HG03103 (cell line): ENCODE data around the gene TGM1.

Experiments used
- ATAC-seq: cut with Tn5 transposase; IDR thresholded peaks from one replicate; pipeline ENCODE4 v1.9.1; 2021; ENCODE audit warnings: low read depth; ENCODE audit not compliant: unreplicated experiment

Gene TGM1

DNA sequence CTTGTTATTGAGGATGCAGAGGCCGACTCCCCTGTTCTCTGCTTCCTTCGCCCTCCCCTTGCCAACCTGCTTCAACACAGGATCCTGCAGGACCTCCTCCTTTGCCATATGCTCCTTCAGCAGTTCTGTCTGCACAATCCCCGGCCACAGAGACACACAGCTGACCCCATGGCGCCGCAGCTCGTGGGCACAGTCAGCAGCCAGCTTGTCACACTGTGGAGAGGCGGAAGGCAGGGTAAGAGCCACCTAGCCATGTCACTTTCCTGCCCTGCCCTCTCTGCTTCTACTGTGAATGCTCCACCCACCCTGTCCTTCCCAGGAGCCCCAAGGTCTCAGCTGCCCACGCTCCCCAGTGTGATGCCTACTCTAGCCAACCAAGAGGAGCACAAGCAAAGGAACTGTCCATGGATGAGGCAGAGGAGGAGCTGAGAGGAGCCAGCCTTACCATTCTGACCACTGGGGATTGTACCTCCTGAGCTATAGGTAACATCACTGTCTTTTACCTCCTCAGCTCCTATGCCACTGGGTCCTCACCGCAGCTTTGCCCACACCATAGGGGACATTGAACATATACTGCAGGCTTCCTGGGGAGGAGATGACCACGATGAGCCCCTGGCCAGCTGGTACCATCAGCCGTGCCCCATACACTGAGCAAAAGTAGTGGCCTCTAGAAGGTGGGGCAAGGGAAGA is 29.3 kb upstream of the TGM1 start:
- no peak for ATAC-seq

- ATAC-seq: no peak
Observed at GRCh38 chr14:24291446-24292117, 28.6 kb upstream of the TGM1 start.

- no peak for ATAC-seq
Observed at GRCh38 chr14:24290746-24291145, 27.8 kb upstream of the TGM1 start.

DNA sequence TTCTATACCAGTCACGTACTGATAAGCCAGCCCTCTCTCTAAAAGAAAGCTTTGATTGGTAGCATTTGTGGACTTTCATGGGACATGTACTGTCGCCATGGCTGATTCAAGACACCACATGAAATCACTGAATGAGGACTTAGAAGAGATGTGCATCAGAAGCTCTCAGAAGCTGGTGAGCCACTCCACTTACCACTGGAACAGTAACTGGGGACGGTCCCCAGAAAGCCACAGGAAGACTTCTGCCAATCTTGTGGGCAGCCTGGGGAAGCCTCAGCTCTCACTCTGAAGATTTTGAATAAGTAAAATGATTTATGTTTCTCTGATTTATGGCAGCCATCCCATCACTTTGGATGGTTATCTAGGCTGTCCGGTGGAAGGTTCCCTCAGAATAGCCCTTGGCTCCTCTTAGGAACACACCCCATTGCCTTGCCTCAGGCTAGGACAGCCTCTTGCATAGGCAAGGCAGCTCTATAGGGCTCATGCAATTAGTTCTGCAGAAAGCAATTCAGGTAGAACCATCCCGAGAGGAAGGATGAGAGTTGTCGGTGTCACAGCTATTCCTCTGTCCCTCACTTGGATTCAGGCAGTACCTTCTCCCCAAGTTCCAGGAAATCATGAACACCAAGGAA is 26.8 kb upstream of the TGM1 start:
- no peak for ATAC-seq

- ATAC-seq: no peak
Observed at GRCh38 chr14:24286996-24287395, 24.0 kb upstream of the TGM1 start.

DNA sequence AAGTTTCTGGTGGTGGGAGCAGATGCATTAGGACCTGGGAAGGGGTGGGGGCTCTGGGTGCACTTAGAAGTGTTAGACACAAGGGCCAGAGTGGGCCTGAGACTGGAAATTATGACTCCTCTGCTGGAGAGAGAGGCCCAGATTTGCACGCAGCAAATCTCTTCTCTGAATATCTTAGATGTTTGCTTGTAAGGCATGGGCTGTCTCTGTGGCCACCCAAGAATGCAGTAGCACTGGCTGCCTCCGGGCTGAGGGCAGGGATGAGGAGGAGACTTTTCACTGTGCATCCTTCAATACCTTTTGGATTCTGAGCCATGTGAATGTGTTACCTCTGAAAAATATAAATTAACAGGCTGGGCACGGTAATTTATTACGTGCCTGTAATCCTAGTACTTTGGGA is 22.4 kb upstream of the TGM1 start:
- ATAC-seq: no peak

DNA sequence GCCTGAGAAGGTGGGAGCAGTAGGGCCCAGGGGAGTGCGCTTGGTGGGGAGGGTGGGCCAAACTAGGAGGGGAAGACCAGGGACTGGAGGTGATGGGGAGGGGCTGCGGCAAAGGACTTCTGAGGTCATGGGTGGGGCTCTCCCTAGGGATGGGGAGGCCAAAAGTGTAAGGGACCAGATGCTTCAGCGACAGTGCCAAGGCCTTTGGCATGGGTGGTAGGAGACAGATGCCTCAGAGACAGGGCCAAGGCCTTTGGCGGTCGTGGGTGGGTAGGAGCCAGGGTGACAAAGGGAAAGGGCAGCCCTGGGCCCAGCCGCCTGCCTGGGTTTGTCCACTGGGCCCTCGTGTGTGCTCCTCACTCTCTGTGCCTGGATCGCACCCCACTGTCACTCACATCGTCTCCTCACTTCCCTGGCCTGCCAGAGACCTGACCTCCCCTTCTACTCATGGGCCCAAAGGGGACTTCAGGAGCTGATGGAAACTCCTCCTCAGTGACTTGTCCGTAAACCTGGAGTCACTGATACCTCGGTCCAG is 21.6 kb upstream of the TGM1 start:
- no peak for ATAC-seq

- ATAC-seq: no peak
Observed at GRCh38 chr14:24283796-24284460, 21.0 kb upstream of the TGM1 start.

- ATAC-seq: no peak
Observed at GRCh38 chr14:24282736-24283135, 19.8 kb upstream of the TGM1 start.

DNA sequence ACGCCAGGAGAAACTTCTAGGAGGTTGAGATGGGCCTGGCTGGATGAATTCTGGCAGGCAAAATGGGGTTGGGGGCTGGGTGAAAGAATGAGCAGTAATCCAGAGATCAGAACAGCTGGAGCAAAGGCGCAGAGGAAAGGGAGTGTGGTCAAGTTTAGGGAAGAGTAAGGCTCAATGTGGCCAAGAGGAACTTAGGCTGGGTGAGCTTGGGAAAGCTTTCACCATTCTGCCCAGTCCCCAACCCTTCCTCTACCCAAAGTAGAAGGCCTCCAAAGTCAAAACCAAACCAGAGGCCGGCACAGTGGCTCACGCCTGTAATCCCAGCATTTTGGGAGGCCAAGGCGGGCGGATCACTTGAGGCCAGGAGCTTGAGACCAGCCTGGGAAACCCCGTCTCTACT is 18.7 kb upstream of the TGM1 start:
- no peak for ATAC-seq

DNA sequence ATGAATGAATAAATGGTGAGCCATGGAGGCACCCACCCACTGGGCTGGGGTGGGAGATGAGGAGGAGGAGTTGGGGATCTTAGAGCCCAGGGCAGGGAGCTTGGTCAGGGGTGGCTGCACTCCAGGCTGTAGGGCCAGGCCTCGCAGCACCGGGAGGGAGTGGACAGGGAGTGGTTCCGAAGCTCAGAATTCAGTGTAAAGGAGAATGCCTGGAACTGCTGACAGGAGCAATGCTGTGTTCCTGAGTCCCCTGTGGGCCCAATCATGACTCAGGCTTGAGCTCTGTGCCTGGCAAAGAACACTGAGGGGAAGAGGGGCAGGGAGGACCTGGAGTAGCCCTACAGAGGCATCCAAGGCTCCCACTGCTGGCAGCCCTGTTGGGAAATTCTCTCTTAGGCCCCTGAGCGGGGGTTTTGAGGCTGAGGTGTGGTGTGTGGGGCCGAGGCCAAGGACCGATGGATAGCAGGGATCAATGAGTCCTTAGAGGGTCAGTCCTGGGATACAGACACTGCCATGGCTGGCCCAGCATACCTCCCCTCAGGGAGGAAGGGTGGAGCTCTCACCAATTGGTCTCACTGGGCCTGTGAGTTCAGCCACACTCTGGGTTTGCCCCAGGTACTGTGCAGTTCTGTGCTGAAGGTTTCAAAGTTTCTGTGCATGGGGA is 18.0 kb upstream of the TGM1 start:
- ATAC-seq: no peak

DNA sequence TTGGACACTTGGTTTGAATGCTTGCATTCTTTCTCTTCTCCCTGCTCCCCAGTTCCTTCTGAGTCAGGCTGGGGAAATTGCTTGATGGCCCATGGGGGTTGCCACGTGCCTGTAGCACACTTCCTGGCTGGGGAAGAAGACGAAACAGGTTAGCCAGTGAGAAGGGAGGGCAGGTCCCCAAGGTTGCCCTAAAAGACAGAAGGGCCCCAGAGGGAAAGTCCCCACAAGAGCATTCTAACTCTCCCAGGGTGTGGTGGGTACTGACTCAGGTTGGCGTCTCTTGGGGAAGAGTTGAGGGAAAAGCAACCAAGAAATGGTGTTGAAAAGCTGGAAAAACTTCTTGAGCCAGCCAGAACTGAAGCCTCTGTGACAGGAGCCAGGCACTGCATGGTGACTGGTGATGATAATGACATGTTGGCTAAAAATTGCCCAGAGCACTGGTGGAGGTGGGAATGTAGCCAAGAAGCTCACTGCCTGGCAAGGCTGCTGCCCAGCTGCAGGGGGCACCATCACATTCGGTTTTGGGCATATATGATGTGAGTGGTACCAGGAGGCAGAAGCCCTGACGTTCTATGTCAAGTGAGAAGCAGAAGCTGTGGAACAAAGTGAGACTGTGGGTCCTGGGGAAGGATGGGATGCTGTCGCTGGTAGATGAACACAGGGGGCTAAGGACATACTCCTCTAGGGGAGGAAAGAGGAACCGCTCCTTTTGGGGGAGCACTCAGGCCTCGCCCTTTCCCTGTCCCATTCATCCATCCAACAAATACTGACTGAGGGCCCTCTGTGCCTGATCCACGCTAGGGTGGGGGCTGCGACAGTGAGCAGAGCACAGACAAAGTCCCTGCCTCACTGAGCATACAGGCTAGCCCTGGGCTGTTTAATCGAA is 16.6 kb upstream of the TGM1 start:
- ATAC-seq: no peak

- ATAC-seq: no peak
Observed at GRCh38 chr14:24278424-24278823, 15.4 kb upstream of the TGM1 start.

DNA sequence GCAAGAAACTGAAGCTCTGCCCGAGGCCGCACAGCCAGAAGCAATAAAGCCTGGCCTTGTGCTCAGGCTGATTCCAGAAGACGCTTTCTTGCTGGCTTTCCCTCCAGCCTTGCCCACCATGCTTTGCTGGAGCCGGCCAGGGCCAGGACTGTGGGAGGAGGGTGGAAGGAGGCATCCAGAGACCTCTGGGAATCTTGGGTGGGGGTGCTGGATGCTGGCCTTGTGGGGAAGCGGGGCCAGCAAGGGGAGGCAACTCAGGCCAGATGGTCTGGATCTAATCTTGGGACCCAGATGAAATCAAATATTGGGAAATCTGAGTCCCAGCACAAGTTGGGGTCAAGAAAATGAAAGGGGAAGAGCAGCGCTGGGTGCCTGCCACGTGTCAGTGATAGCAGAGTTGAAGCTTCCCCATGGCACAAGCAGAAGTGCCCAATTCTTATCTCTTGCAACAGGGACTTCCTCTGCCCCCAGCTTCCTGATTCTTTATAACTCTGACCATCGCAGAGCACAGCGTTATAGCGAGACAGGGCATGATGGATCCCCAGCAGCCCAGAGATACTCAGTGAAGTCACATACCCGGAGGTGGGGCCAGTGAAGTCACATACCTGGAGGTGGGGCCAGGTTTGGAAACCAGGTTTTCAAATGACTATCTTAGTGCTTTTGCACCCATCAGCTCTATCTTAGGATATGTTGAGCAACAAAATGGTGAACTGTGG is 14.8 kb upstream of the TGM1 start:
- no peak for ATAC-seq

DNA sequence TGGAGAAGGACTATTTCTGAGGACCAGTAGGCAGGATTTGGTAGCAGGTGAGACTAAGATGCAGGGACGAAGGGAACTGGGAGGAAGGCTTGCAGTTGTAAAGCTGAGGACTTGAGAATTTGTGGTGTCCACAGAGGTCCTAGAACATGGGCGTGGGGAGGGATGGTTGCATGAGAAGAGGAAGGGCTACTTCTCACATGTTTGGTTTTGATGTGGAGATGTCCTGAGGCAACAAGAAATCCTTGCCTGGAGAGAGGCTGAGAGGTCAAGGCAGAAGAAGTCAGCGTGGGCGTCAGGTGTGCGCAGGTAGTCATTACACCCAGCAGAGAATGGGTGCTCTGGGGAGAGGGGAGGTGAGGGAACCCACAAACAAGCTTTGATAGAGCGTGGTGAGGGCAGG is 14.1 kb upstream of the TGM1 start:
- ATAC-seq: no peak

DNA sequence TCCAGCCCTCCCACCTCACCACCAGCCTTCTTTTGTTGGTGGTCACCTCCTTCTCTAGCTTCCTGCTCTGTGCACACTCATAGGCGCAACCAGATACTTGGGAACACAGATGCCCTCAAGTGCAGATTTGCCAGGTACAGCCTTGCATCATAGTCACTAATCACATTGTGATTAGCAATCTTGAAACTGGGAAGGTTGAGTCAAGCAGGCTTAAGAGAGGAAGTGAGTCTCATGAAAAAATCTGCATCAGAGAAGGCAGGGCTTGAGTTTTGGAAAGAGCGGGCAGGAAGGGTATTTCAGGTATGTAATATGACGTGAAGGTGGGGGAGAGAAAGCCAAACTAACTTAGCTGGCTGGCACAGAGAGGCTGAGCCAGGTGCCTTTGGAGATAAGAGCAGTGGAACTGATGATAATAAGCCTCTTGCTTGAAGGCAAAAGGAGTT is 11.1 kb upstream of the TGM1 start:
- ATAC-seq: peak; percentile 37

DNA sequence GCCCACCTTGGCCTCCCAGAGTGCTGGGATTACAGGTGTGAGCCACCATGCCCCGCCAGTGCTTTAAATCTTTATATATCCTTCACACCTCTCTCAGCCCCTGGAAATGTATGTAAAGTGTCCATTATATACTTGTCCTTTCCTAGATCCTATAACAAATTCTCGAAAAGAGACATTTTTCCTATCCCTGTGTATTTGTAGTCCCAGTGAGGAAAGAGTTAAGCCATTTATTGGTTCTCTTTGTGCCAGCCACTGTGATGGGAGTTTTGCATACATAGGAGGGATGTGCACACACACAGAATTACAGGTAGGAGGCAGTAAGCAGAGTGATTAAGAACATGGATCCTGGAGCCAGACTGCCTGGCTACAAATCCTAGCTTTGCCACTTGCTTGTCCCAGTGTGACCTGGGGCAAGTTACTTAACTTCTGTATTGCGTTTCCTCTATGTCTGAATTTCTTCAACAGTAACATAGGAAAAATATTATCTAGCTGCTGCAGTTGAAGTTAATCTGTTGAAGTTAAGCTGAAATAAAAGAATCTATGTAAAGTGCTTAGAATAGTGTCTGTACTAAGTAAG is 10.5 kb upstream of the TGM1 start:
- ATAC-seq: no peak

DNA sequence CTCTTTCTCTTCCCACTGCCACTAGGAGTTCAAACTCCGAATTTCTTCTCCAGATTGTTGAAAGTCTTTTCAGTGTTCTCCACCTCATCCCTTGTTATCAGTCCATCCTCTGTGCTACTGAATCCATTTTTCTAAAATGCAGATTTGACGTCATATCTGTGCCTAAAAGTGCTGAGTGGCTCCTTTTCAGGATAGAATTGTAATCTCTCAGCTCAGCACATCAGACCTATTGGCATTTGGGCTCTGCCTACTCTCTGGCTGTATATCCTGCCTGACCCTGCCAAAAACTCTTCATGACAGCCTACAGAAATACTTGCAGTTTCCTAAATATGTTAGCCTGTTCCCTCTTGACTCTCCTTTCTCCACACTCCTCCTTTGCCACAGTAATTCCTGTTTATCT is 9.5 kb upstream of the TGM1 start:
- no peak for ATAC-seq

DNA sequence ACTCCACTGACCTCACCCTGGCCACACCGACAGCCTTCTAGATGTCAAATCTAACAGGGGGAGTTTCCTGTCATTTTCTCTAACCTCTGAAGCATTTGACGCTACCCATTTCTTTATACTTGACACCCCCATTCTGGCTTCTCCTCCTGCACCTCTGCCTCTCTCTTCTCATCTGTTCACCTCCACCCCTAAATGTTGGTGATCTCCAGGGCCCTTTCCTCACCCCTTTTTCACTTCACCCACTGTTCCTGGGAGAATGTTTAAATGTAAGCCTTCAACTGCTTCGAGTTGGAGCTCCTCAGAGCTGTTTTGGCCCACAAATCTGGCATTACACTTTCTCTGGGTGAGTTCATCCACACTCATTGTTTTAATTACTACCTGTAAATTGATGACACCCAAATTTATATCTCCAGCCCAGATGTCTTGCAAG is 8.9 kb upstream of the TGM1 start:
- ATAC-seq: no peak
